ENCODE data around the gene RYR2.

Gene RYR2

DNA sequence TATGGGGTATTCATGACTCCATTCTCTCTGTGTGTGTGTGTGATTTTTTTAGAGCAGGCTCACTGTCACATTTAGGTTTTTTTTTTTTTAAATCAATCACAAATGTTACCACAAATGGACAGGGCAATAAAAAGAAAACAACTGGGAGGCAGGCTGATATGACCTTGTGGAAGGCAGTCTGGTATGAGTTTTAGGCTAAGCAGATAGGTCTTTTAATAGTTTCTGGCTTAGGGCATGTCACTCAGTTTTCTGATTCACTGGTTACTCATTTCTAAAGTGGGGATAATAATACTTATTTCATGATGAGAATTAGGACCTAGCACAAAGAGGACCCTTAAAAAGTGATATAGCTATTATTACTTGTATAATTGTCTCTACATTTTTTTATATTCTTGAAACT, 278.9 kb downstream of the RYR2 start:
- TF ChIP-seq, protein P1, sequence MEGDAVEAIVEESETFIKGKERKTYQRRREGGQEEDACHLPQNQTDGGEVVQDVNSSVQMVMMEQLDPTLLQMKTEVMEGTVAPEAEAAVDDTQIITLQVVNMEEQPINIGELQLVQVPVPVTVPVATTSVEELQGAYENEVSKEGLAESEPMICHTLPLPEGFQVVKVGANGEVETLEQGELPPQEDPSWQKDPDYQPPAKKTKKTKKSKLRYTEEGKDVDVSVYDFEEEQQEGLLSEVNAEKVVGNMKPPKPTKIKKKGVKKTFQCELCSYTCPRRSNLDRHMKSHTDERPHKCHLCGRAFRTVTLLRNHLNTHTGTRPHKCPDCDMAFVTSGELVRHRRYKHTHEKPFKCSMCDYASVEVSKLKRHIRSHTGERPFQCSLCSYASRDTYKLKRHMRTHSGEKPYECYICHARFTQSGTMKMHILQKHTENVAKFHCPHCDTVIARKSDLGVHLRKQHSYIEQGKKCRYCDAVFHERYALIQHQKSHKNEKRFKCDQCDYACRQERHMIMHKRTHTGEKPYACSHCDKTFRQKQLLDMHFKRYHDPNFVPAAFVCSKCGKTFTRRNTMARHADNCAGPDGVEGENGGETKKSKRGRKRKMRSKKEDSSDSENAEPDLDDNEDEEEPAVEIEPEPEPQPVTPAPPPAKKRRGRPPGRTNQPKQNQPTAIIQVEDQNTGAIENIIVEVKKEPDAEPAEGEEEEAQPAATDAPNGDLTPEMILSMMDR (IDR thresholded peaks at IDR 0.05; ENCODE audit: low read depth, low read length), result no peak
- in situ Hi-C loops (cut with HindIII; ENCODE audit: low sequenced_read_pairs), result no loop called here
- DNase-seq (ENCODE audit: low read depth, low spot score), result no peak
- H3K4me3 ChIP-seq (ENCODE audit: low read depth, low read length), result no peak overlapping the region

DNA sequence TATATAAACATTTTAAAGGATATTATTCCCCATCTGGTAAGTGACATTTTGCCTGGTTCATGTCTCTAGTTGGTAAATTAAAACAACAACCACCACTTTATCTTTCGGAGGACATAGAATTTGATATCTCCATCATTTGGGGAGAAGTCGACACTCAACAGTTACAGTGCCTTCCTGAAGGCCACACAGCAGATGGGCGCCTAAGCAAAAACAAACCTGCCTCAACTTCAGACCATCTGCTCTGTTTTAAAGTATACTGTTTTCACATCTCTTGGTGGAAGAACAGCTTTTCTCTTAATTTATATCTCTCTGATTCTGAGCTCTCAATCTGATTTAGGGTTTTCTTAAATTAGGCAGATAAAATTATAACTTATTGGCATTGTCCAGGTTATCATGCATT, 282.2 kb downstream of the RYR2 start:
- H3K4me3 ChIP-seq (ENCODE audit: low read depth, low read length), result no peak overlapping the region
- in situ Hi-C loops (cut with HindIII; ENCODE audit: low sequenced_read_pairs), result no loop called here
- TF ChIP-seq, protein P1 (IDR thresholded peaks at IDR 0.05; ENCODE audit: low read depth, low read length), result no peak
- DNase-seq (ENCODE audit: low read depth, low spot score), result no peak

DNA sequence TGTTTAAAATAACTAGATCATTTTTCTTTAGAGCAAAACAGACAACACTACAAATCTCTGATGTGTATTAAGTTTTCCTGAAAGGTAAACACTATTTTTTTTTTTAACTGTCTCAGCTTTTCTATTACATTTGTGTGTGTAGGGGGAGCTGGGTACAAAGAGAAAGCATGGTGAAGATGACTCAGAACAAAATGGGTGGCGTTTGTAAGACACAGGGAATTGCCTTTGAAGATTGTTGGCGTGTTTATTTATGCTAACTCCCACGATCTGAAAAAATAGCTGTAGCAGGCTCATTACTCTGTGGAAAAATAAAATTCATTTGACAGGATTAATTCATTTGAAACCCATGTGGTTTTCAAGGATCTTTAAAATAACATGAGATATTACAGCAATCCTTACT, 285.1 kb downstream of the RYR2 start:
- DNase-seq (ENCODE audit: low read depth, low spot score), result no peak
- no peak overlapping the region for H3K4me3 ChIP-seq (ENCODE audit: low read depth, low read length)
- in situ Hi-C loops (cut with HindIII; ENCODE audit: low sequenced_read_pairs), result no loop called here
- TF ChIP-seq, protein P1 (IDR thresholded peaks at IDR 0.05; ENCODE audit: low read depth, low read length), result no peak

DNA sequence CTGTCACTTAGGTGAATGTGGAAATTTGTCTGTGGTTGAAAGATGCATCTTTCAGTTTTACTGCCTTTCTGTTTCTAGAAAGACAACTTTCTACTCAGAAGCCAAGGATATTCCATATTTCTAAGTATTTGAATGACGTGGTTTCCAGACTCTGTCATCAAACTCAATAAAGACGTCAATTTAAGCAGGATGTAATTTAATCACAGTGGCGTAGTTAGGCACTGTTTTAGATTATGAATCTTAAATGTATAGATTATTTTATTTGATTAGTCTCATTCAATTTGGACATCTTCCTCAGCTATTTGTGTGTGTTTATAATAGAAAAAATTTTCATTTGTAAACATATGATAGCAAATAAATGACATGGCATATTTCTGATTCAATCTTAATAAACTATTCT, 298.9 kb downstream of the RYR2 start:
- in situ Hi-C loops (cut with HindIII; ENCODE audit: low sequenced_read_pairs), result no loop called here
- no peak overlapping the region for H3K4me3 ChIP-seq (ENCODE audit: low read depth, low read length)
- no peak for DNase-seq (ENCODE audit: low read depth, low spot score)
- TF ChIP-seq, protein P1 (IDR thresholded peaks at IDR 0.05; ENCODE audit: low read depth, low read length), result no peak

DNA sequence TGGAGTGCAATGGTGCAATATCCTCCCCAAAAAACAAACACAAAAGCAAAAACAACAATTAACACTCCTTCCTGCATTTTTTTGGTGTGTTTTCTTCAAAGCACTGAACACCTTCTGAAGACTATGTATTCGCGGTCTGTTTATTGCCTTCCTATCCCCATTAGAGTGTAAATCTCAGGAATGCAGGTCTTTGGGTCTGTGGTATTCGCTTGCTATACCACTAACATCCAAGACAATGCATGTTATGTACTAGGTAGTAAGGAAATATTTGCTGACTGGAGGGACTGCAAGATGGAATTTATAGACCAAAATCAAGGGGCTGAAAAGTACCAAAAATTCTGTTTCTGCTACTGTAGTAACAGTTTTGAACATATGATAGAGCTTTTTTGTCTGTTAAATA, 299.4 kb downstream of the RYR2 start:
- TF ChIP-seq, protein P1 (IDR thresholded peaks at IDR 0.05; ENCODE audit: low read depth, low read length), result no peak
- no peak for DNase-seq (ENCODE audit: low read depth, low spot score)
- in situ Hi-C loops (cut with HindIII; ENCODE audit: low sequenced_read_pairs), result no loop called here

DNA sequence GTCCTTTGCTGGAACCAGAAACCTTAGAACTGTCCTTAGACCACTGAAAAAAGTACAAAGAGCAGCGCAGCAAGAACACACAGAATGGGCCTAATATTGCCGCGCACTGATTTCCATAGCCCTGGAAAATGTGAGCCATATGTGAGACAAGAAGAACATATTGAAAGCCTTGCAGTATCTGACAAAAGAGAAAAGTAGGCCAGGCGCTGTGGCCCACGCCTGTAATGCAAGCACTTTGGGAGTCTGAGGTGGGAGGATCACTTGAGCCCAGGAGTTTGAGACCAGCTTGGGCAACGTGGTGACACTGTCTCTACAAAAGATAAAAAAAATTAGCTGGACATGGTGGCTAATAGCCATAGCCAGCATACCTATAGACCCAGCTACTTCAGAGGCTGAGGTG, 300.7 kb downstream of the RYR2 start:
- no peak overlapping the region for H3K4me3 ChIP-seq (ENCODE audit: low read depth, low read length)
- no peak for DNase-seq (ENCODE audit: low read depth, low spot score)
- in situ Hi-C loops (cut with HindIII; ENCODE audit: low sequenced_read_pairs), result no loop called here
- TF ChIP-seq, protein P1 (IDR thresholded peaks at IDR 0.05; ENCODE audit: low read depth, low read length), result no peak

More for the DNA sequence above, 299.4 kb downstream of the RYR2 start:
- no peak overlapping the region for H3K4me3 ChIP-seq (ENCODE audit: low read depth, low read length)

DNA sequence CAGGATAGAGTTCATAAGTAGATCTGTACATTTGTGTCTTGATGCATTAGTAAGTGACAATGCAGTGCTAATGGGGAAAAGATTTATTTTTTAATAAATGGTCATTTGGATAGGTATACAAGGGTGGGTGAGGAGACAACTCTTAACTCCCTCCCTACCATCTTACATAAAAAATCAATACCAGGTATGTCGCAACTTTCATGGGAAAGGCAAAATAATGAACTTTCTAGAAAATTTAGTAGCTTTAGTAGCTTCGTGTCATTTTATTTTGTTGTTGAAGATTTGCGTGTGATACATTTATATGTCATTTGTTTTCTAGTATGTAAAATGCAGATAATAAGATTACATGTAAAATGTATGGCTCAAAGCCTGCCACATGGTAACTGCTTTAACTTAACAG, 310.8 kb downstream of the RYR2 start:
- in situ Hi-C loops (cut with HindIII; ENCODE audit: low sequenced_read_pairs), result no loop called here
- DNase-seq (ENCODE audit: low read depth, low spot score), result no peak
- no peak overlapping the region for H3K4me3 ChIP-seq (ENCODE audit: low read depth, low read length)
- TF ChIP-seq, protein P1 (IDR thresholded peaks at IDR 0.05; ENCODE audit: low read depth, low read length), result no peak

Measured in astrocyte of the spinal cord (primary cell).